Stimulated activated CD4-positive, alpha-beta T cell treated with anti-CD3 and anti-CD28 coated beads, Interleukin-12 subunit alpha, Interleukin-12 subunit beta, amount 100 ng/mL, for 48 hours (primary cell): ENCODE measurements around the gene MINDY3.

Experiments used
- DNase-seq, 3 donors: peaks; one replicate each; pipeline ENCODE4 v3.0.0-alpha.2; 2020; ENCODE audit warnings: low read depth in 2 of 3, low spot score in 1 of 3

MINDY3 gene

GRCh38 chr10:15739254-15739970, 120.9 kb downstream of the MINDY3 start:
- DNase-seq: no peak

DNA sequence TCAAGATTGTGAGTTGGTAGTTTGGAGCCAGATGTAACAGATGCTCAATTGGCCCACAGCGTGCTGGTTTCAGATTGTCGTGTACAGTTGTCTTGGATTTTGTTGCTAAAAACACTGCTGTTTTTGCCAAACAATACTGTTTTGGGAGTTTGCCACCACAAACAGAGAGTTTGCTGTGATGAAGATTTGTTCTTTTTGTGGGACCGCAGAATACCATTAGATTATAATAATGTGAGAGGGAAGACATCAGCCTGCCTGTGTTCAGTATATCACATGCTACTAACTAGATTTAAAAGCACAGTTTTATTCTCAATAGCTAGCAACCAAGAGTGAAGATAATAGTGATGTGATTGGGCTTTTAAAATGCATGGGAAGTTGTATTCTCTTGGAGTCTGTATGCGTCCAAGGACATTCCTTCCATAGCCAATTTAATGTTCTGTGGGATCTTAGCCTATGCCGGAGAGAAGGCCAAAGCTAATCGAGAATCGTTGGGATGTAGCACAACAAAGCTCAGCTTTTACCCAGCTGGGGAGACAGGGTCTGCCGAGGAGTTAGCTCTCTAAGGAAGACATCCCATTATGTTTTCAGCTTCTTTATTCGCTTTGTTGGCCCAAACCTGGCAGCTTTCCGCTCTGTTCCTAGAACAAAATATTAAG, 121.9 kb downstream of the MINDY3 start:
- DNase-seq: no peak

- DNase-seq: no peak
These were observed 122.7 kb downstream of the MINDY3 start for GRCh38 chr10:15737656-15738055.

DNA sequence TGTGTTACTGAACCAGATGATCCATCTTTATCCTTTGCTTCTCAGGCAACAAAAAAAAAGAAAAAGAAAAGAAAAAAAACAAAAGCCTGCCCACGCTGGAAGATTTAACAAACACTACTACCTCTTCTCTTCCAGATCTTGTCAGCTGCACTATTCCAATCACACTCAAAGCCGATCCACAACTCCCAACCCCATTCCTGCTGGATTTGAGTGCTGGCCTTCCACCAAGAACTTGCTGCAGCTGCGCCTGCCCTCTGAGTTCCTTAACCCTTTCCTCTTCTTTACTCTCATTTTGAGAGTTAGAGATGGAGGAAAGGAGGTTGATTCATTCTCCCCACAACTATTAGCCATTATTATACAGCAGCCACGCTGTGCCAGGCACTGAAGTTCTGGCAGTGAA, 124.5 kb downstream of the MINDY3 start:
- no peak for DNase-seq

DNA sequence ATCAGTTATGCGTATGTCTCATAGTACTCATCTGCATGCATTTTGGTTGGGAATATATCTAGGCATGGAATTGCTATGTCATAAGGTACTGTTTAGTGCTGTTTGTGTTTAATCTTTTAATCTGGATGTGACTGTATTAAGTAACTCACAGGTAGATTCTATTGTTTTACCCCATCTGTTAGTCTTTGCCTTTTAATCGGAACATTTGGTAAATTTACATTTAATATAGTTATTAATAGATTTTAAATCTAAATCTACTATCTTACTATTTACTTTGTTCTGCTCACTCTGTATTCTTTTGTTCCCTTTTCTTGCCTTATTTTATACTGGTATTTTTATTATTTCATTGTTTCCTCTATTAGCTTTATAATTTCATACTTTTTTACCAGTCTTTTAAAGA, 130.0 kb downstream of the MINDY3 start:
- no peak for DNase-seq

DNA sequence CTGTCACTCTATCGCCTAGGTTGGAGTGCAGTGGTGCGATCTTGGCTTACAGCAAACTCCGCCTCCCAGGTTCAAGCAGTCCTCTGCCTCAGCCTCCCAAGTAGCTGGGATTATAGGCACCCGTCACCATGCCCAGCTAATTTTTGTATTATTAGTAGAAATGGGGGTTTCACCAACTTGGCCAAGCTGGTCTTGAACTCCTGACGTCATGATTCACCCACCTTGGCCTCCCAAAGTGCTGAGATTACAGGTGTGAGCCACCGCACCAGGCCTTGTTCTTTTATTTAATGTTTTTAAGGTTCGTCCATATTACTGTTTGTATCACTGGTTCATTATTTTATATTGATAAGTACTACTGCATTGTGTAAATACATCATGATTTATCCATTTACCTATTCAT, 130.4 kb downstream of the MINDY3 start:
- DNase-seq: no peak
